Right kidney (tissue), 1 donor: ENCODE data around the gene SEPTIN8.

Experiments
- DNase-seq: peaks from one replicate; pipeline ENCODE4 v3.0.0-alpha.2; 2016

SEPTIN8 gene

GRCh38 chr5:132765311-132766019 is 11.6 kb downstream of the SEPTIN8 start:
- DNase-seq: no peak

GRCh38 chr5:132764671-132765238 is 12.3 kb downstream of the SEPTIN8 start:
- no peak for DNase-seq

DNA sequence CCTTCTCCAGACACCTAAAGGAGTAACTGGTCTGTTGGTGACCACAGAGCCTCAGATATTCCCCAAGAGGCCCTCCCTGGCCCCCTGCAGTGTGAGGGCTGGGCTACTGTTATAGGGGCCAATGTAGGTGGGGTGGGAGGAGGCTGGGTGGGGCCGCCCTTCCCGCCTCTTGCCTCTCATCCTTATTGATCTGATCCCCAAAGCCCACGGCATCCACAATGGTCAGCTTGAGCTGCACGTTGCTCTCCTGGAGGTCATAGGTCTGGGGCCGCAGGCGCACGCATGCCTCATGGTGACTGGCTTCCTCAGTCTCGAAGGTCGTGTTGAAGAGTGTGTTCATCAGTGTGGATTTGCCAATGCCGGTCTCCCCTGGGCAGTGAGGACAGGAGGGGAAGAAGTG is 13.0 kb downstream of the SEPTIN8 start:
- DNase-seq: no peak

DNA sequence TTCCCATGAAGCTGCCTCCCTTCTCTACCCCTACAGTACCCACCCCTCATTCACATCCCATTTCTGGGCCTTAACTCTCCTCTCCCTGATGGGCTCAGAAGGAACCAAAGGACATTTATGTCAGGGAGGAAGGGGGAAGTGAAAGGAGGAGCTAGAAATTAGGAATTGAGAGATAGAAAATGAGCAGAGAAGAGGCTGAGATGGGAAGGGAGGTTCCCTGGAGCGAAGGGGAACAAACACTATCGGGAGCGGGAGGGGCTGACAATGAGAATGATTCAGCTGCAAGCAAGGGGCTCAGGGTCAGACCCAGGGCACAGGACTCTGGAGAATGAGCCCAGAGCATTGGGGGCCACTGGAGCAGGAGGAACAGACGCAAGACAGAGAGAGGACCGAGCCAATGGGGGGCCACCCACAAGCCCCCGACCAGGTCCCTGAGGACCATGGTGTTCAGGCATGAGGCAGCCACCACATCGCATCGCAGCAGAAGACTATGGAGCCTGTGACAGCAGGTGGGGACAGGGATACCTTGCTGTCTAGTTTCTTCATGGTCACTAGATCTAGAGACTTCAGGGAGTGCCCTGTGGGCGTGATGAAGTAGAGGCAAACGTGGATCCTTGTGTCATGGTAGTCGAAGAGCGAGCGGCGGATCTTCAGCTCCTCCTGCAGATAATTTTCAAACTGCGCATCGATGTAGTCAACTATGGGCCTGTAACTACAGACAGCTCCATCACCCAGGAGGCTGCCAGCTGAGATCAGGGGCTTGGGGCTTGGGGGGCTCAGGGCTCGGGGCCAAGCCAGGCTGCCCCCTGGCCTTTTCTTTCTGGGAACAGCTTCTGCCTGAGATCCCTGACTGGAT is 13.6 kb downstream of the SEPTIN8 start:
- DNase-seq: no peak

- DNase-seq: no peak
Observed at GRCh38 chr5:132762246-132763000, 14.6 kb downstream of the SEPTIN8 start.

DNA sequence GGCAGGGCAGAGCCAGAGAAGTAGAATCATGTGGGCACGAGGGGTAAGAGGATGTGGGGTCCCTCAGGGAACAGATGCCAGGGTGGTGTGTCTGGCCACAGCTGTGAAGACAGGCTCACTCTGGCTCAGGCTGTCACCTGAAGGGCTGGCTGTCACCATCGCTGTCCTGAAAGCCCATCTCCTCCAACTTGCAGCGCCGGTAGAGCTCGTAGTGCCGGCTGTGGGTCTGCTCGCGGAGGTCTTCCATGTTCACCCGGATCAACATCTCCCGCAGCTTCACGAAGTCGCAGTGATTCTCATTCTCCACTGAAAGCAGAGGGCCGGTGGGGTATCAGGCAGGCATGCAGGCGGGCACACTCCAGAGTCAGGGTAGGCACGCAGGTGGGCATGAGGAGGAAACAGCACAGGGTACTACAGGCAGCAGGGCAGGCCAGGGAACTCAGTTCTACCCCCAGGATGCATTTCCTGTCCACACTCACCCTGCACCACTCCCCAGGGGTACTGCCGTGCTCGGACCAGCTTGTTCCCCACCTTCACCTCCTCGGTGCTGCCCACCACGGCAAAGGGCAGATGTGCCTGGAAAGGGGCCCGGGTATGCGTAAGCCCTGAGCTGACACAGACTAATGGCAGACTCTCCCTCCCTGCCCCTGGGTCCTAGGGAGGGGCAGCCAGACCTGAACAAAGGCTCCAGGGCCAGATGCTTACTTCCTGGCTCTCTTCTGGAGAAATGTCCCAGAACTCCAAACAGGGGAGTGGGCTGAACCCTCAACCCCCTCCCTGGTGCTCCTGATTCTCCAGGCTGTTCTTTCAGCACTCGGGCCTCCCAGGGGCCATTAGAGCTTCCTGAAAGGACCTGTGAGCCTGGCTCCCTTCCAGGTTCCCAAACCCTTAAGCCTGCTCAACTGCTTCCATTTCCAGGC is 15.5 kb downstream of the SEPTIN8 start:
- no peak for DNase-seq

GRCh38 chr5:132760601-132761317 is 16.3 kb downstream of the SEPTIN8 start:
- DNase-seq: no peak

DNA sequence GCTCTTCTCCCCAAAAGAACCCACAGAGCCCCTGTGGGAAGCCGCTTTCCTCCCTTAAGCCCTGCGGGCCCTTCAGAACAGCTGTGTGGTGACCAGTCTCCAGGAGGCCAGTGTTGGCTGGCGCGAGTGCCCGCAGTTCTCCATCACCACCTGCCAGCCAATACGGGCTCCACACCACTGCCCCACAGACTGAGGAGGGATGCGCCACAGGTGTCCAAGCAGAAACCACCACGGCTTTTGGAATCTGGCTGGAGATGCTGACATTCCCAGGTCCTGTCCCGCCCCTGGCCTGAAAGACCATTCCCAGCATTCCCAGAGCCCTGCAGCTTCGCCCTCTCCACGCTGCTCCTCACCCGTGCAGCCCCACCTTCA is 17.0 kb downstream of the SEPTIN8 start:
- DNase-seq: no peak

DNA sequence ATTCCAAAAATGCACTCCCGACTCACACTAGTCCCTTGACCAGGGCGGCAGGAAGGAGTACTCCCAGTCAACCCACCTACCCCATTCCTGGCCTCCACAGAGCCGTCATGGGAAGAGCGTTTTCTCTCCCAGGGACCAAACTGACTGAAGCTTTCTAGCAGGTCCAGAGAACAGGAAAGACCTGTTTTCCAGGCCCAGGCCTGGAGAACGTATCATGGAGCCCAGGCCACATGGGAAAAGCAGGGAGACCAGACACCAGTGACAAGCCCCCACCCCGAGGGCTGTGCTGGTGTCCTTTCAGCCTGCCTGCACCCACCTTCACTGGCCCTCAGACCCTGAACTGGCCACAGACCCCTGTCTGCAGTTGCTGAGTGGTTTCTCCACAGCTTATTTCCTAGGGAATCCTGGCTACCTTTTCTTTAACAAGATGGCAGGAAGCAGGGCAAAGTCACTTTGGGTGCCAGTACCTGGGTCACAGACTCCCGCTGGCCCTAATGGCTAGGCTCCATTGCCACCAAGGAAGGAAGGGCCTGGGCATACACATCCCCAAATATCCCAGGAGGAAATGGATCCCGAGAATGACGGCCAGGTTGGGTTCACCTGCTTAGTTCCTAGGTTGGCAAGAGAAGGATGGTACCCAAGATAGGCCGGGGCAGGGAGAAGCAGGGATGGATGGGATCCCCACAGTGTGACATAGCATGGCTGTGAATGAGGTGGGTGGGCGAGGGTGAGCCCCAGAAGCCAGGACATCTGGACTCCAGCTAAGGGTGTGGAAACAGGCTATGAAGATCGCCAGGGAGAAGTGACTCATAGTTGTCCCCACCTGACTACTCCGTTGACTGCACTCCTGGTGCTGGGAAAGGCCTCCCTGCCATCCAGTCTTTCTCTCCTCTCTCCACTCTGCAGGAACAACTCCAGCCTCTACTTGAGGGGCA is 17.7 kb downstream of the SEPTIN8 start:
- DNase-seq: no peak

DNA sequence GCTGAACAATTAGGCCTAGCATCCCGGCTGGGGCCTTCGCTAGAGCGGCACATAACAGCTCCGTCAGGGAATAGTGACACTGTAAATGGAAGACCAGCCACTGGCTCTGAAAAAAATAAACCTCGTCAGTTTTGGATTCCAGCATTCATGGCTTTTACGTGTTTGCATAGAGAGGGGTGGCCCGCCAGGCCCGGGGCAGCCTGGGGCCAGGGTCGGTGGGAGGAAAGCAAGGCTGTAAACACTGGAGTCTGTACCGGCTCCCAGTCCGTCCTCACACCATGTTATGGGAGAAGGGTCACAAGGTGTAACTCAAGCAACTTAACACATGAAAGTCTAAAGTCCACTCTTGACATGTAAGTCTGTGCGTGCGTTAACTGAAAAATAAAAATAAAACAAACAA is 18.6 kb downstream of the SEPTIN8 start:
- no peak for DNase-seq

- DNase-seq: no peak
Observed at GRCh38 chr5:132756542-132756941, 20.5 kb downstream of the SEPTIN8 start.

DNA sequence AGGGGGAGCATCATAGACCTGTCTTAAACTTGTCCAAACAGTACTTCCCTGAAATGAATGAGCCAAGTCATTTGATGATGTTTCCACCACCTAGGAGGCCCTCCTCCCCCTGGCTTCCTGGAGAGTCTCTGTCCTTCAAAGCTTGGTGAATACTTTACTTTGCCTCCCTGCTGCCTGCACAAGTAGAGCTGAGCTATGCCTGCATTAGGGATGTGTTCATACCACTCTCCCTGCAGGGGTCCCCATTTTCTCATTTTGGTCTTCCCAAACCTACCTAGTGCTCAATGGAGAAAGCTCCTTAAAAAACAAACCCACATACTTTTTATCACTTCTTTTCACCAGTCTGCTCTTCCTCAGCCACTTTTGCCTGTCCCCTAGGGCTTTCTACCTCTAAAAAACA is 22.1 kb downstream of the SEPTIN8 start:
- DNase-seq: no peak

- no peak for DNase-seq
Observed at GRCh38 chr5:132754111-132754510, 22.9 kb downstream of the SEPTIN8 start.

- DNase-seq: no peak
Observed at GRCh38 chr5:132753135-132753987, 23.7 kb downstream of the SEPTIN8 start.

GRCh38 chr5:132752581-132753125 is 24.4 kb downstream of the SEPTIN8 start:
- no peak for DNase-seq

DNA sequence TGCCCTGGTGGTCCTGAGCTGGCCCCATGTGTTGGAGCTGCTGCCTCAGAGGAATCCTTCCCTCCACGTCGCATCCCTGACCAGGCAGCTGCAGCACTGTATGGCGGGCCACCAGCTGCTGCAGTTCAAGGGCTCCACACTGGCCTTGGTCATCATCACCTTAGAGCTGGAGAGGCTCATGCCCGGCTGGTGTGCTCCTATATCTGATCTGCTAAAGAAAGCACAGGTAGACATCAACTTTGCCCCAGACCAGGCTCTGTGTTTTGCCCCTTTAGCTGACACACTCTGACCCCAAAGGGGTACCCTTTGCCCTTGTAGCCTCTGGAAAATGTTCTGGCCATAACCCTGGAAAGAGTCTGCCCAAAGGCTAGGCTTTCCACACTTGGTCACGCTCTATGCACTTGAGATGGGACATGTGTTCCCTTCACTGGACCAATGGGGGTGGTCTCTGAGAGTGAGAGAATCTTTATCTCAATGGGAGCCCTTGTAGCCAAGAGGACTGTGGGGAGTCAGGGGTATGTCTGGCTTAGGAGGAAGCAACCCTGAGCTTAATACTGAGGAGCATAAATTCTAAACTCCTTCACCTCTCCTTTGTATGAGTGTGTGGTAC is 25.0 kb downstream of the SEPTIN8 start:
- DNase-seq: no peak

DNA sequence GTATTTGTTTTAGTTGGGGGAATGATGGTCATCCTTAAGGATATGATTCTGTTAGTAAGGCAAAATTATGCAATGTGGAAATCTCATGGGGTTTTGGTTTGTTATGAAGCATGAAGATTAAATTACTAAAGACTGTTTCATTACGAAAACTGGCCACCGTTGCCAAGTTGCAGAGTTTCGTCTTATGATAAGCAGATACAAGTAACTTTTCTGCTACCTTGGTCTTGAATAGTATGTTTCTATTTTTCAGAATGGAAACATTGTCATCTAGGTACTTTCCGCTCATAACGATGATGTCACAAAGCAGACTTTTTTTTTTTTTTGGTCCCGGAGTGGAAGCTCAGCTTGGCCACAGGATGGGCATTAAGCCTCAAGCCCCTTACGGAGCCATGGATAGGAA is 25.6 kb downstream of the SEPTIN8 start:
- DNase-seq: no peak
